ENCODE data around the gene EEF1AKMT3.
A peak's percentile ranks its signal among the peaks of the same experiment; 100 is the strongest.
"Not testable (repeated sequence)": the region's sequence is repeated elsewhere in the genome, so short reads cannot be mapped to it uniquely, and the experiment has no call there.

Gene EEF1AKMT3

GRCh38 chr12:57807285-57807684 lies 34.9 kb downstream of the EEF1AKMT3 start:
- ATAC-seq (replicated peaks): no peak

GRCh38 chr12:57808351-57808750 lies 35.9 kb downstream of the EEF1AKMT3 start:
- Mint-ChIP-seq H3K9me3 (no peaks in the 10 kb centered on the region), H3K36me3 (ENCODE audit: insufficient read depth) (peaks cover 9% of the 10 kb centered on the region), H3K4me3 (no peak overlapping the region), H3K27ac (no peak overlapping the region), H3K27me3 (no peaks in the 10 kb centered on the region), H3K4me1 (ENCODE audit: low read depth in 2 of 2) (no peaks in the 10 kb centered on the region)
- DNase-seq (no peak), ATAC-seq (replicated peaks) (no peak)

More at GRCh38 chr12:57807285-57807684, 34.9 kb downstream of the EEF1AKMT3 start:
- no peaks in the 10 kb centered on the region for H3K27me3 Mint-ChIP-seq
- no peak overlapping the region for H3K4me3 Mint-ChIP-seq
- no peak overlapping the region for H3K27ac Mint-ChIP-seq
- no peaks in the 10 kb centered on the region for H3K4me1 Mint-ChIP-seq (ENCODE audit: low read depth in 2 of 2)
- no peak for DNase-seq
- H3K36me3 Mint-ChIP-seq (ENCODE audit: insufficient read depth): peaks cover 9% of the 10 kb centered on the region
- no peaks in the 10 kb centered on the region for H3K9me3 Mint-ChIP-seq

DNA sequence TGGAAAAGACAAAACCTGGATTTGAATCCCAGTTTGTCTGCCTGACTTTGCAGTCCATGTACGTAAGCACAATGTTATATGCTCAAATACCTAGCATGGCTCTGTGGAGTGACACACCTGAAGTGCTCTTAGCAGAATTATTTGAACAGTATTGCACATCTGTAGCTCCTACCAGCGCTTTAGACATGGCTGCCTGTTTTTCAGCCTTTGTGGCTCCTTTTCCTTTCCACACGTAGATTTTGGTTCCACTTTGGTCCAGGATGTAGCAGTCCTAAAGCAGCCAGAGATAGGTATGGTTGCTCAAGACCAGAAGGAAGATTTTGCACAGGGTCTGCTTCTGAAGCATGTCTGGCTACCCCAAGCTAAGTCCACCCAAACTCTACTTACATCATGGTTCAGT lies 37.0 kb downstream of the EEF1AKMT3 start:
- ATAC-seq (replicated peaks) (no peak), DNase-seq (no peak)
- Mint-ChIP-seq H3K27ac (no peak overlapping the region), H3K9me3 (no peaks in the 10 kb centered on the region), H3K4me3 (no peak overlapping the region), H3K36me3 (ENCODE audit: insufficient read depth) (peaks cover 9% of the 10 kb centered on the region), H3K4me1 (ENCODE audit: low read depth in 2 of 2) (no peaks in the 10 kb centered on the region), H3K27me3 (no peaks in the 10 kb centered on the region)

- no peaks in the 10 kb centered on the region for H3K4me1 Mint-ChIP-seq (ENCODE audit: low read depth in 2 of 2)
- H3K4me3 Mint-ChIP-seq: no peak overlapping the region
- no peak for DNase-seq
- ATAC-seq (replicated peaks): no peak
- H3K36me3 Mint-ChIP-seq (ENCODE audit: insufficient read depth): peaks cover 9% of the 10 kb centered on the region
- H3K27ac Mint-ChIP-seq: no peak overlapping the region
- H3K9me3 Mint-ChIP-seq: no peaks in the 10 kb centered on the region
- no peaks in the 10 kb centered on the region for H3K27me3 Mint-ChIP-seq
These were observed 38.0 kb downstream of the EEF1AKMT3 start for GRCh38 chr12:57810450-57810849.

DNA sequence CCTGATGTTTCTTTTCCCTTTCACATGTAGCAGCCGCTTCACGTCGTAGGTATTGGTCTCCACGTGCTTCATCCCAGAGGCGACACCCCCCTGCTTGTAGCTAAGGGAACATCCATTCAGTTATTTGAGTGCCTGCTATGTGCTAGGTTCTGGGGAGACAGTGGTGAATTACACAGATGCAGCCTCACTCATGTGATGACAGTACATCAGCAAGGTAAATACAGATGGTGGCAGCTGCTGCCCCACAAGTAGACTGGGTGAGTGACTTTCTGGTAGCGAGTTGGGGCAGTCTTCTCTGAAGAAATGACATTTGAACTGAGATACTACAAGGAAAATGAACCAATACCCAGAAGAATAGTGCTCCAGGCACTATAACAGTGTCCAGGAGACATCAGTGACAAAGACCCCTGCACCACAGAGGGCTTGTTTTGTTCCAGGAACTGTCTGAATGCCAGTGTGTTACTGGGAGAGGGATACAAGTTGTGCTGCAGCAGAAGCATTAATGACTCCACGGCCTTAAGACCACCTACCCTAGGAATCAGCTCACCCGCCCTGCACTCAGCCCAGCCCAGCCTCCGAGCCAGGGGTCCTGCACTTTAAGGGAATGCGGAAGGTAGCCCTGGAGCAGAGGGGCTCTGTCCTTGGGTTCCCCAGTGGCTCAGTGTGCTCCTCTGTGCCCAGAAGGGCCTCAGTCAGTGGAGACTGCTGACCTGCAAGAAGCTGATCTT lies 38.8 kb downstream of the EEF1AKMT3 start:
- no peaks in the 10 kb centered on the region for H3K27me3 Mint-ChIP-seq
- ATAC-seq (replicated peaks) (no peak), DNase-seq (no peak)
- peaks cover 9% of the 10 kb centered on the region for H3K36me3 Mint-ChIP-seq (ENCODE audit: insufficient read depth)
- no peaks in the 10 kb centered on the region for H3K9me3 Mint-ChIP-seq
- no peaks in the 10 kb centered on the region for H3K4me1 Mint-ChIP-seq (ENCODE audit: low read depth in 2 of 2)
- H3K27ac Mint-ChIP-seq: no peak overlapping the region
- no peak overlapping the region for H3K4me3 Mint-ChIP-seq

DNA sequence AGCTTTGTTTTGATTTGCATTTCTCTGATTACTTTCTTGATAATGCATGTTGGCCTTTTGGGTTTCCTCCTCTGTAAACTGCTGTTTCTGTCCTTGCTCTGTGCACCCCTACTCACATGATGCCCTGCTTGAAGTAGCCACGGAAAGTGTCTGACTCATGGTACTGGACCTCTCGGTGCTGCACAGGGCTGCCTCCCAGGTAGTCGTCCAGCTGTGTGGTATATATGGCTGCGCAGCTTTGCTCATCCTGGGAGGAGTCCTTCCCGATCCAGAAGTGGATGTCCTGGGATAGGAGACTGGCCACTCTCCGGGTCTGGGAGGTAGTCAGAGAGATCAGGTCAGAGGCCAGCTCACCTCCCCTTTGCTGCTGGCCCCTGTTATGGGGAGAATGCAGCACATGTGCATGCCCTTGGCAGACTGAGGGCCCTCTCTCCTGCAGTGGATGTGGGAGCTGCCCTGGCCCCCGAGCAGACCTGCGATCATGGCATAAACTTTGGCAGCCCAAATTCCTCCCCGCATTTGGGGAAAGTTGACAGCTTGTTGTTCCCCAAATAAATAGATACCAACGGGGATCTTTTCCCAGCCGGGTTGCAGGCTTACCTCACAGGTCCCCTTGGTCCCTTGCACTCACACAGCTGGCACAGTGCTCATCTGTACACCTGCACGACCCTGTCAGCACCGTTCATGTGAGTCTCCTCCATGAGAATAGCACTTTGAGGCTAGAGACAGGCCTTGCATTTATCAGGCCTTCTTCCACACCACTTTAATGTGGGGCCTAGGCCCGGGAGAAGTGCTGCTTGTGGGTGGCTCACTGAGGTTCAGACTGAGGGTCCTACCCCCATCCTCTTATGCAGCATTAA lies 40.9 kb downstream of the EEF1AKMT3 start:
- Mint-ChIP-seq H3K36me3 (ENCODE audit: insufficient read depth) (peaks cover 2% of the 10 kb centered on the region), H3K4me3 (no peak overlapping the region), H3K27me3 (no peaks in the 10 kb centered on the region), H3K9me3 (no peaks in the 10 kb centered on the region), H3K27ac (no peak overlapping the region), H3K4me1 (ENCODE audit: low read depth in 2 of 2) (no peaks in the 10 kb centered on the region)
- DNase-seq (no peak), ATAC-seq (replicated peaks) (no peak)

DNA sequence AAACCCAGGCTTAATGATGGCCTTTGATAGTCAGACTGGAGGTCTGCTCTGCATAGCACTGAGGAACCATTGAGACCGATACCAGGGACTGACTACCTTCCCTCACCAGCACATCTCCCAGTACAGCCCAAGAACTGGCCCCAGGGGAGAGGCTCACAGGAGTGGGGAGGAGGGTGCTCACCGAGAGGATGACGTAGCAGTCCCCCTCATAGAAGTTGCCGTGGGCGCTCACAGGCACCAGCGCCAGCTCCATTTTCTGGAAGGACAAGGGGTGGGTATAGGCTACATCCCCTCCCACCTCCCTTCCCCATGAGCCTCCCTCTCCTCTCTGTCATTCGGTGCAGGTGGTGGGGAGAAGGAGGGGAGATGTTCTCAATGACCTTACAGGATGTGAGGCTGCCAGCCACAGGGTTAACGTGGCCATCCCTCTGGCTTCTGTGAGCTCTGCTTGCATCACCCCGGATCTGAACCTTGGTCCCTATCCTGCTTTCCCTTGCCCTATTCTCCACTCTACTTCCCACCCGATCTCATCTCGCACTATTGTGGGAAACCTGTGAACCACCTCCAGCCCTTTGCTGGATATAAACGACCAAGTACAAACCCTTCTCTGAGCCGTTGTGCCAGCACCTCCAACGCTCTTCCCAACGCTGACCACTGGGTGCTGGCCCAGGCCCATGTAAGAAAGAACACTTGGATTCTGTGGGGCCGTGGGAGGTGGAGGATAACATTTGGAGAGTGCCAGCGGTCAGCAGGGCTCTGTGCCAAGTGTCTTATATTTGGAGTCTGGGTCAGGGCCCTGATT lies 41.8 kb downstream of the EEF1AKMT3 start:
- Mint-ChIP-seq H3K36me3 (ENCODE audit: insufficient read depth) (peaks cover 1% of the 10 kb centered on the region), H3K27ac (peak overlapping the region; percentile 41 to 49), H3K4me1 (ENCODE audit: low read depth in 2 of 2) (no peaks in the 10 kb centered on the region), H3K9me3 (no peaks in the 10 kb centered on the region), H3K27me3 (no peaks in the 10 kb centered on the region), H3K4me3 (no peak overlapping the region)
- ATAC-seq (replicated peaks) (no peak), DNase-seq (no peak)

DNA sequence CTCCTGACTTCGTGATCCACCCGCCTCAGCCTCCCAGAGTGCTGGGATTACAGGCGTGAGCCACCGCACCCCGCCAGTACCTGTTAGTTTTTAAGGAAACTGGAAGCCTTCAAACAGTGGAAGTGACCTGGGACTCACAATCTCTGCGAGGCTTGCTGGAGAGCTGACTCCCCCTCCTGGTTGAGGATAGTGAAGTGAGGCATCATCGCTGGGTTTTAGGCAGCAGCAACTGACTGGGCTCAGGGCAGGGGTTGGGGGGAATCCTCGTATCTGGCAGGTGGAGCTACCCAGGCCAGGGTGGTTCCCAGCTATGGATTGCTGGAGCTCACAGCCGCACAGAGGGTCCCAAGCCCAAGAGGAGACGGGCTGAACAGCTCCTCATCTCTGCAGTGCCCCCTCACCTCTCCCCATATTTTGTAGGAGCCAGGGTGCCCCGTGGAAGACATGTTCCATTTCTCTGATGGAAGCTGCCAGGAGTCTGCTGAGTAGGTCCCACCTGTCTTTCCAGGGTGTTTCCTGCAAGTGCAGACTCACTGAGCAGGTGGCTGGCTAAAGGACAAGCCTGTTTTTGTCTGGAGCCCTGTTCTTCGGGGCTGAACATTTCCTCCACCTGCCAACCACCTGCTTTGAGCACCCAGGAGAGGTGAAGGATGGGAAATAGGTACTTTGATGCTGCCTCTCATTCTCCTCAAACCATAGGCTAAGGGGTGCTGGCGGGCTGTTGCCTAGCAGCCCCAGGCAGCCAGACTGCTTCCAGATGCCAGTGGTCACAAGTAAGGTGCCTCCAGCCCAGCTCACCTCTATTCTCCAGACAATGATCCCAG lies 43.0 kb downstream of the EEF1AKMT3 start:
- Mint-ChIP-seq H3K27me3 (no peaks in the 10 kb centered on the region), H3K27ac (no peak overlapping the region), H3K36me3 (ENCODE audit: insufficient read depth) (peaks cover 8% of the 10 kb centered on the region), H3K9me3 (no peaks in the 10 kb centered on the region), H3K4me3 (no peak overlapping the region), H3K4me1 (ENCODE audit: low read depth in 2 of 2) (no peaks in the 10 kb centered on the region)
- ATAC-seq (replicated peaks) (no peak), DNase-seq (no peak)

DNA sequence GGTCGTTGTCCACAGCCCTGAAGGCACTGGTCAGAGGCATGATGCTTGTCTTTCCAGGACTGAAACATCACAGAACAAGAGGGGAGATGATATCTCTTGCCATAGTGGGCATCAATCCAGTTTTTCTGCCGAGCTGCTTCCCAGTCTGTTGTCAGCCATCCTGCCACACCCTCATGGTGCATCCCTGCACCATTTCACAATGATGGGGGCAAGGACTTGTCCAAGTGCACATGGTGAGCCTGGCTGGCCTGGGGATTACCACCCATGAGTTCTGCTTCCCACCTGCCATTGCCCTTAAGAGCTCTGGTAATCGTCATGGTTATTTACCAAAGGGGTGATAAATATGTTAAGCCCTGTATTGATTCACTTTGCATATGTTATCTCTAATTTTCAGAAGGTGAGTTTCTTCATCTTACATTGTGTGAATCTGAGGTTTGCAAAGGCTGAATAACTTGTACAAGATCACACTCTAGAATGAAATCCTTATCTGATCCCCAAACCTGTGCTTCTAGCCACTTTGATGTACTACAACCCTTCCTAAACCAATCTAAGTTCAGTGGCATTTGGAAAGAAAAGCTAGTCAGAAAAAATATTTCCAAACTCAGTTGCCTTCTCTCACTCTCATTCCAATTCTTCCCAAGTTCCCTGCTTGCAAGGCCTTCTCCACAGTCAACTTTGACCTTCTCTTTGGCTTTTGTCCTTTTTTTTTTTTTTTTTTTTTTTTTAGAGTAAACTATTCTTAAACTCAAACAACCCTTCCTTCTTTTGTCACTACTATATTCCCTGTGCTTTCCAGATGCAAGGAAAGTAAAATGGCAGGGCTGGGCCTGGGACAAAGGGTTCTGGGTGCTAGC lies 43.8 kb downstream of the EEF1AKMT3 start:
- Mint-ChIP-seq H3K4me3 (no peak overlapping the region), H3K36me3 (ENCODE audit: insufficient read depth) (peaks cover 8% of the 10 kb centered on the region), H3K9me3 (no peaks in the 10 kb centered on the region), H3K4me1 (ENCODE audit: low read depth in 2 of 2) (peaks cover 0 to 2% of the 10 kb centered on the region in 2 donors), H3K27ac (no peak overlapping the region), H3K27me3 (no peaks in the 10 kb centered on the region)
- no peak for ATAC-seq (replicated peaks)
- no peak for DNase-seq

GRCh38 chr12:57816855-57817151 lies 44.4 kb downstream of the EEF1AKMT3 start:
- DNase-seq: no peak
- H3K4me1 Mint-ChIP-seq (ENCODE audit: low read depth in 2 of 2): peaks cover 0 to 2% of the 10 kb centered on the region in 2 donors
- no peaks in the 10 kb centered on the region for H3K9me3 Mint-ChIP-seq
- H3K36me3 Mint-ChIP-seq (ENCODE audit: insufficient read depth): peaks cover 8% of the 10 kb centered on the region
- no peaks in the 10 kb centered on the region for H3K27me3 Mint-ChIP-seq
- H3K4me3 Mint-ChIP-seq: no peak overlapping the region
- no peak for ATAC-seq (replicated peaks)
- no peak overlapping the region for H3K27ac Mint-ChIP-seq

DNA sequence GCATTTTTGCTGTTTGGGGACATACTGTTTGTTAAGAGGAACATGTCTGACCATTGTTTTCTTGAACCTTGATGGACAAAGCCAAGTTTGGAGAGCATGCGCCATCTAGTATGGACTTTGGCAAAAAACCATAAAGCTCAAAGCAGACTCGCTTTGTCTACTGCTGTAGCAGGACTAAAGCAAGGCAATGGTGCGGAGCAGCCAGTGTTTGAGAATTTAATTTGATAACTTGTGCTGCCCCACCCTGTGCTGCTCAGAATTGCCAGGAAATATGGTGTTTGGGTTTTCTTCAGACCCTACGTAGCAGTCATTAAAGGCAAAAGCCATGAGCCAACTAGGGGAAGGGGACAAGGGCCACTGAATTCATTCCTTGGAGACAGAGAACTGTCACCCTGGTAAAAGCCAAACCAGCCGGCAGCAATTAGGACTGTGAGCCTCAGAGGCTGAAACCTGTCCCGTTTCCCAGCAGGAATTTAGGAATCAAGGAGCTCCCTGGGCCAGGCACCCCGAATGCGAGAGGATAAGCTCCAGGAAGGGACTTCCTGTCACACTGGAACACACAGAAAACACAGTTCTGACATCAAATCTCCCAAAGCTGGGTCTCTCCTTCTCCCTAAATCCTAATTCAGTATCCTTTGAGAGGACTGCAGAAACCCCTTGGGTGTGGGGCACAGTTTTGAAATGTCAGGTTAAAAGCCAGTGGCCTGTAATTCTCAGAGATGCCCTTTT lies 45.0 kb downstream of the EEF1AKMT3 start:
- DNase-seq: no peak
- Mint-ChIP-seq H3K4me1 (ENCODE audit: low read depth in 2 of 2) (peaks cover 0 to 2% of the 10 kb centered on the region in 2 donors), H3K4me3 (no peak overlapping the region), H3K9me3 (no peaks in the 10 kb centered on the region), H3K36me3 (ENCODE audit: insufficient read depth) (peaks cover 13% of the 10 kb centered on the region), H3K27me3 (no peaks in the 10 kb centered on the region), H3K27ac (no peak overlapping the region)
- no peak for ATAC-seq (replicated peaks)

- not testable (repeated sequence) for H3K4me1 Mint-ChIP-seq (ENCODE audit: low read depth in 2 of 2); H3K27ac Mint-ChIP-seq; H3K27me3 Mint-ChIP-seq; H3K9me3 Mint-ChIP-seq; DNase-seq; H3K4me3 Mint-ChIP-seq; ATAC-seq (replicated peaks)
- H3K36me3 Mint-ChIP-seq (ENCODE audit: insufficient read depth): peaks cover 18% of the 10 kb centered on the region
These were observed 45.5 kb downstream of the EEF1AKMT3 start for GRCh38 chr12:57817990-57818331.

Measured in effector memory CD8-positive, alpha-beta T cell (primary cell).